ENCODE data around the gene TATDN2. TPM values are rescaled to one million over a fixed set of nuclear protein-coding genes. Genes with fewer than 3 reads are reported as not detected.

Gene TATDN2
- total and polyA plus RNA-seq, 2 donors (not counting 3 experiments of a cell fraction or from before 2014, with no cell fraction given) = 10.7 to 26.8 TPM

- peaks cover 48% of the 10 kb centered on the region for H3K4me1 ChIP-seq (ENCODE audit: control insufficient read depth, extremely low read depth, insufficient read depth, low read length)
- H3K27me3 ChIP-seq (ENCODE audit: control insufficient read depth in 2 of 2, insufficient read depth in 2 of 2, low read length in 2 of 2) = no peaks in the 10 kb centered on the region
- no peak overlapping the region for H2AFZ ChIP-seq (ENCODE audit: low read depth, low read length)
- ChIA-PET CTCF (interaction anchor here (1.4 kb wide), 1 partner anchor 364 kb away, joined by 8 read pairs; no protein-coding TSS in a partner anchor), POLR2A (interaction anchor here (1.2 kb wide), 1 partner anchor 10 kb away, joined by 8 read pairs; the partner anchor contains the start of gene SEC13)
- H3K4me2 ChIP-seq (ENCODE audit: insufficient read depth, low read length) = no peak overlapping the region
- H3K4me3 ChIP-seq (replicated peaks in 1 of 3; ENCODE audit: insufficient read depth in 1 of 3, low read depth in 1 of 3, low read length in 3 of 3) = no peak overlapping the region
- peaks cover 5% of the 10 kb centered on the region for H3K79me2 ChIP-seq (ENCODE audit: control insufficient read depth, insufficient read depth, low read length)
- no TSS peak for BruUV-seq (replicated peaks)
- H3K9me3 ChIP-seq (replicated peaks; ENCODE audit: control insufficient read depth, insufficient read depth, low read length) = no peaks in the 10 kb centered on the region
- intact Hi-C loops (cut with micrococcal nuclease) = loop anchor here (5.0 kb wide), 1 partner anchor 63 kb away; the partner anchor contains the start of gene TATDN2
- no peak for DNase-seq (ENCODE audit: low read depth, low spot score)
- H3K9me1 ChIP-seq (replicated peaks; ENCODE audit: control insufficient read depth, extremely low read depth, insufficient read depth, low read length) = no peaks in the 10 kb centered on the region
- no peak overlapping the region for H3K9ac ChIP-seq (replicated peaks; ENCODE audit: extremely low read depth, insufficient read depth, low read length)
- no peak for FAIRE-seq
- no peak for TF ChIP-seq POLR2AphosphoS5 (IDR thresholded peaks at IDR 0.05; ENCODE audit: insufficient read depth, low read depth, low read length)
- TF ChIP-seq POLR2A (IDR thresholded peaks at IDR 0.05; ENCODE audit: low read depth, low read length) = no peak
- TF ChIP-seq MYC (IDR thresholded peaks at IDR 0.05; ENCODE audit: low read depth, low read length) = no peak
- no peak for TF ChIP-seq JUN (IDR thresholded peaks at IDR 0.05; ENCODE audit: borderline replicate concordance, insufficient read depth, insufficient read length, low read depth)
- no peak for TF ChIP-seq MAX (IDR thresholded peaks at IDR 0.05; ENCODE audit: insufficient read depth, insufficient read length)
- no peak for TF ChIP-seq FOS (IDR thresholded peaks at IDR 0.05; ENCODE audit: borderline replicate concordance, insufficient read depth, low read length)
- no peak for TF ChIP-seq GATA2 (IDR thresholded peaks at IDR 0.05; ENCODE audit: insufficient read depth, insufficient read length, low read depth, low read length)
- no peak for TF ChIP-seq EZH2 (IDR thresholded peaks at IDR 0.05; ENCODE audit: borderline replicate concordance, low read depth, low read length, severe bottlenecking)
- no peak for TF ChIP-seq CTCF (IDR thresholded peaks at IDR 0.05; ENCODE audit: extremely low read depth in 1 of 2, insufficient read depth in 1 of 2, low read depth in 1 of 2, low read length in 2 of 2)
- peak overlapping the region; percentile 73 for H3K27ac ChIP-seq (ENCODE audit: insufficient read depth, low read depth, low read length)
- H4K20me1 ChIP-seq (replicated peaks; ENCODE audit: control insufficient read depth, extremely low read depth, insufficient read depth, low read length) = no peaks in the 10 kb centered on the region
- dilution Hi-C loops (cut with MboI; ENCODE audit: extremely low pct_ligation_motif_present, low sequenced_read_pairs) = no loop called here
- peaks cover 27 to 29% of the 10 kb centered on the region in 2 experiments for H3K36me3 ChIP-seq (ENCODE audit: control insufficient read depth in 2 of 2, extremely low read depth in 1 of 2, insufficient read depth in 2 of 2, low read length in 2 of 2)
Measured at GRCh38 chr3:10310578-10310977, 62.3 kb downstream of the TATDN2 start.
